ENCODE data around the gene TAF1D.

The TAF1D gene

GRCh38 chr11:93744669-93745004 lies 3.3 kb upstream of the TAF1D start:
- Histone ChIP-seq H3K27ac (peak overlapping the region; percentile 51 to 64), H3K4me3 (no peak overlapping the region), H3K27me3 (no peaks in the 10 kb centered on the region), H3K4me1 (peaks cover 0 to 39% (median 18%) of the 10 kb centered on the region in 4 donors), H3K9me3 (no peaks in the 10 kb centered on the region), H3K36me3 (peaks cover 0 to 8% (median 8%) of the 10 kb centered on the region in 3 donors)
- DNase-seq, result no peak
- intact Hi-C loops (cut with DNase I; ENCODE audit: low total_unique reads), result no loop called here
- TF ChIP-seq, protein P1, sequence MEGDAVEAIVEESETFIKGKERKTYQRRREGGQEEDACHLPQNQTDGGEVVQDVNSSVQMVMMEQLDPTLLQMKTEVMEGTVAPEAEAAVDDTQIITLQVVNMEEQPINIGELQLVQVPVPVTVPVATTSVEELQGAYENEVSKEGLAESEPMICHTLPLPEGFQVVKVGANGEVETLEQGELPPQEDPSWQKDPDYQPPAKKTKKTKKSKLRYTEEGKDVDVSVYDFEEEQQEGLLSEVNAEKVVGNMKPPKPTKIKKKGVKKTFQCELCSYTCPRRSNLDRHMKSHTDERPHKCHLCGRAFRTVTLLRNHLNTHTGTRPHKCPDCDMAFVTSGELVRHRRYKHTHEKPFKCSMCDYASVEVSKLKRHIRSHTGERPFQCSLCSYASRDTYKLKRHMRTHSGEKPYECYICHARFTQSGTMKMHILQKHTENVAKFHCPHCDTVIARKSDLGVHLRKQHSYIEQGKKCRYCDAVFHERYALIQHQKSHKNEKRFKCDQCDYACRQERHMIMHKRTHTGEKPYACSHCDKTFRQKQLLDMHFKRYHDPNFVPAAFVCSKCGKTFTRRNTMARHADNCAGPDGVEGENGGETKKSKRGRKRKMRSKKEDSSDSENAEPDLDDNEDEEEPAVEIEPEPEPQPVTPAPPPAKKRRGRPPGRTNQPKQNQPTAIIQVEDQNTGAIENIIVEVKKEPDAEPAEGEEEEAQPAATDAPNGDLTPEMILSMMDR (IDR thresholded peaks at IDR 0.05), result no peak

GRCh38 chr11:93743291-93743690 lies 2.0 kb upstream of the TAF1D start:
- H3K4me1 ChIP-seq, result peaks cover 0 to 53% (median 32%) of the 10 kb centered on the region in 4 donors
- no peak overlapping the region for H3K27ac ChIP-seq
- H3K27me3 ChIP-seq, result no peaks in the 10 kb centered on the region
- DNase-seq, result no peak
- no peak overlapping the region for H3K4me3 ChIP-seq
- H3K36me3 ChIP-seq, result peaks cover 0 to 13% (median 8%) of the 10 kb centered on the region in 3 donors
- TF ChIP-seq, protein P1 (IDR thresholded peaks at IDR 0.05), result no peak
- intact Hi-C loops (cut with DNase I; ENCODE audit: low total_unique reads), result loop anchor here (2.0 kb wide), 1 partner anchor 42 kb away; the partner anchor contains the start of gene MED17
- no peaks in the 10 kb centered on the region for H3K9me3 ChIP-seq

DNA sequence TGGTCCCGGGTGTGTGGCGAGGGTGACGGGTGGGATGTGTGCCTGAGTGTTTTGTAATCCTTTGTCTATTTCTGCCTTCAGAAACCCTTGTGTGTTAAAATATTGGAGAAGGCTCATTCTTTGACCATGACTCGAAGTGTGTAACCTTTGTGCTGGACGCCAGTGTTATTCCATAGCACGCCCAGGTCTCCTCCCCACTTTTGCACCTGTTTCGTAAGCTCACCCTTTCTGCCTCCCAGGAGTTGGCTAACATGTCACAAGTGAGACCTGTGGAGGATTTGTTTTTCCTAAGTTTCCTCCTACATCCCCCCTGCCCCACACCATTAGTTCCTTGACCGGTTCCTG lies 559 bp upstream of the TAF1D start:
- DNase-seq, result no peak
- H3K27ac ChIP-seq, result peak overlapping the region; percentile 91 to 93
- intact Hi-C loops (cut with DNase I; ENCODE audit: low total_unique reads), result loop anchor here (2.0 kb wide), 1 partner anchor 43 kb away; the partner anchor contains the start of gene MED17

GRCh38 chr11:93740730-93741093 lies 583 bp downstream of the TAF1D start:
- H3K36me3 ChIP-seq, result peaks cover 20 to 36% (median 32%) of the 10 kb centered on the region in 3 donors
- peak; percentile 55 to 71 for DNase-seq
- no peaks in the 10 kb centered on the region for H3K27me3 ChIP-seq
- H3K27ac ChIP-seq, result peak overlapping the region; percentile 91 to 93
- peak overlapping the region; percentile 74 to 89 for H3K4me3 ChIP-seq
- H3K9me3 ChIP-seq, result no peaks in the 10 kb centered on the region
- TF ChIP-seq, protein P1 (IDR thresholded peaks at IDR 0.05), result no peak
- intact Hi-C loops (cut with DNase I; ENCODE audit: low total_unique reads), result no loop called here
- H3K4me1 ChIP-seq, result peaks cover 0 to 62% (median 43%) of the 10 kb centered on the region in 4 donors

More for the DNA sequence above, 559 bp upstream of the TAF1D start:
- Histone ChIP-seq H3K4me1 (peaks cover 0 to 63% (median 42%) of the 10 kb centered on the region in 4 donors), H3K27me3 (no peaks in the 10 kb centered on the region), H3K4me3 (peak overlapping the region; percentile 74 to 89), H3K36me3 (peaks cover 8 to 25% (median 21%) of the 10 kb centered on the region in 3 donors), H3K9me3 (no peaks in the 10 kb centered on the region)
- TF ChIP-seq, protein P1 (IDR thresholded peaks at IDR 0.05), result peak in 1 of 2 experiments; percentile 3

GRCh38 chr11:93740031-93740729 lies 1.1 kb downstream of the TAF1D start:
- peak overlapping the region; percentile 91 to 93 for H3K27ac ChIP-seq
- H3K4me3 ChIP-seq, result peak overlapping the region; percentile 74 to 89
- DNase-seq, result no peak
- H3K4me1 ChIP-seq, result peaks cover 0 to 58% (median 44%) of the 10 kb centered on the region in 4 donors
- TF ChIP-seq, protein P1 (IDR thresholded peaks at IDR 0.05), result no peak
- intact Hi-C loops (cut with DNase I; ENCODE audit: low total_unique reads), result no loop called here
- H3K36me3 ChIP-seq, result peaks cover 25 to 41% (median 37%) of the 10 kb centered on the region in 3 donors
- no peaks in the 10 kb centered on the region for H3K9me3 ChIP-seq
- no peaks in the 10 kb centered on the region for H3K27me3 ChIP-seq
